Measurements from ENCODE around the gene POU4F2. TPM values are rescaled to one million over a fixed set of nuclear protein-coding genes. Genes with fewer than 3 reads are reported as not detected.

Gene POU4F2
- 0.59 TPM for total RNA-seq (ENCODE audit: unreplicated experiment)
- long read RNA-seq, result 0 reads

GRCh38 chr4:146638786-146639505 is at the start of gene POU4F2:
Gene POU4F2 (plus strand): TSS chr4:146638893. CDS start chr4:146639141, 248 bp downstream.
- H3K36me3 Mint-ChIP-seq (ENCODE audit: low read depth, unreplicated experiment), result peaks cover 5% of the 10 kb centered on the region
- peak; percentile 58 for DNase-seq (ENCODE audit: low spot score)
- H3K27me3 Mint-ChIP-seq (ENCODE audit: unreplicated experiment), result peaks cover 29% of the 10 kb centered on the region
- no peak for TF ChIP-seq CTCF (IDR thresholded peaks at IDR 0.05; ENCODE audit: unreplicated experiment)
- H3K4me3 Mint-ChIP-seq (ENCODE audit: unreplicated experiment), result peak within 1 kb of the TSS; percentile 93
- no peak within 1 kb of the TSS for H3K27ac Mint-ChIP-seq (ENCODE audit: unreplicated experiment)
- H3K9me3 Mint-ChIP-seq (ENCODE audit: unreplicated experiment), result no peaks in the 10 kb centered on the region
- peaks cover 31% of the 10 kb centered on the region for H3K4me1 Mint-ChIP-seq (ENCODE audit: unreplicated experiment)

- Mint-ChIP-seq H3K27me3 (ENCODE audit: unreplicated experiment) (no peaks in the 10 kb centered on the region), H3K9me3 (ENCODE audit: unreplicated experiment) (no peaks in the 10 kb centered on the region), H3K36me3 (ENCODE audit: low read depth, unreplicated experiment) (no peaks in the 10 kb centered on the region), H3K4me3 (ENCODE audit: unreplicated experiment) (no peak overlapping the region), H3K4me1 (ENCODE audit: unreplicated experiment) (no peaks in the 10 kb centered on the region), H3K27ac (ENCODE audit: unreplicated experiment) (no peak overlapping the region)
- TF ChIP-seq CTCF (IDR thresholded peaks at IDR 0.05; ENCODE audit: unreplicated experiment), result no peak
- DNase-seq (ENCODE audit: low spot score), result no peak
These were observed 47.9 kb upstream of the POU4F2 start for GRCh38 chr4:146590801-146591200.

- Mint-ChIP-seq H3K4me3 (ENCODE audit: unreplicated experiment) (no peak overlapping the region), H3K4me1 (ENCODE audit: unreplicated experiment) (no peaks in the 10 kb centered on the region), H3K36me3 (ENCODE audit: low read depth, unreplicated experiment) (peaks cover 3% of the 10 kb centered on the region), H3K27ac (ENCODE audit: unreplicated experiment) (no peak overlapping the region), H3K9me3 (ENCODE audit: unreplicated experiment) (no peaks in the 10 kb centered on the region), H3K27me3 (ENCODE audit: unreplicated experiment) (no peaks in the 10 kb centered on the region)
- DNase-seq (ENCODE audit: low spot score), result no peak
- TF ChIP-seq CTCF (IDR thresholded peaks at IDR 0.05; ENCODE audit: unreplicated experiment), result no peak
These were observed 46.7 kb upstream of the POU4F2 start for GRCh38 chr4:146592019-146592418.

GRCh38 chr4:146632770-146633470 is 5.8 kb upstream of the POU4F2 start:
- Mint-ChIP-seq H3K36me3 (ENCODE audit: low read depth, unreplicated experiment) (peaks cover 5% of the 10 kb centered on the region), H3K4me3 (ENCODE audit: unreplicated experiment) (no peak overlapping the region), H3K27ac (ENCODE audit: unreplicated experiment) (no peak overlapping the region), H3K27me3 (ENCODE audit: unreplicated experiment) (peaks cover 15% of the 10 kb centered on the region), H3K9me3 (ENCODE audit: unreplicated experiment) (no peaks in the 10 kb centered on the region), H3K4me1 (ENCODE audit: unreplicated experiment) (peaks cover 56% of the 10 kb centered on the region)
- DNase-seq (ENCODE audit: low spot score), result no peak
- TF ChIP-seq CTCF (IDR thresholded peaks at IDR 0.05; ENCODE audit: unreplicated experiment), result no peak

GRCh38 chr4:146633471-146633800 is 5.3 kb upstream of the POU4F2 start:
- Mint-ChIP-seq H3K4me1 (ENCODE audit: unreplicated experiment) (peaks cover 56% of the 10 kb centered on the region), H3K4me3 (ENCODE audit: unreplicated experiment) (no peak overlapping the region)

More at GRCh38 chr4:146633471-146633800, 5.3 kb upstream of the POU4F2 start:
- no peak for TF ChIP-seq CTCF (IDR thresholded peaks at IDR 0.05; ENCODE audit: unreplicated experiment)
- DNase-seq (ENCODE audit: low spot score), result no peak
- Mint-ChIP-seq H3K36me3 (ENCODE audit: low read depth, unreplicated experiment) (peaks cover 5% of the 10 kb centered on the region), H3K27me3 (ENCODE audit: unreplicated experiment) (peaks cover 15% of the 10 kb centered on the region), H3K9me3 (ENCODE audit: unreplicated experiment) (no peaks in the 10 kb centered on the region), H3K27ac (ENCODE audit: unreplicated experiment) (no peak overlapping the region)

All from endothelial cell (in vitro differentiated cells).